OCI-LY7 (cell line): ENCODE results near the gene DNAH14. TPM values are rescaled to one million over a fixed set of nuclear protein-coding genes. Genes with fewer than 3 reads are reported as not detected.
A peak's percentile ranks its signal among the peaks of the same experiment; 100 is the strongest.
"Not testable (repeated sequence)": the region's sequence is repeated elsewhere in the genome, so short reads cannot be mapped to it uniquely, and the experiment has no call there.

ENCODE experiments used
- Bru-seq: library from RNA; stranded (reverse); fragments of 400-500 nt; gene quantifications from one replicate; lab custom pipeline; 2021; lab: Mats Ljungman, UMichigan
- BruChase-seq, 2 experiments: library from RNA; stranded (reverse); fragments of 400-500 nt; gene quantifications; one replicate each; lab custom pipeline; 2021; lab: Mats Ljungman, UMichigan
- BruUV-seq: library from RNA; stranded (reverse); fragments of 400-500 nt; replicated peaks from 2 replicates; lab custom pipeline; 2021; lab: Mats Ljungman, UMichigan
- CTCF ChIA-PET: fragments of 300-600 bp; sonication (Branson Sonifier 250); formaldehyde crosslinking; loops from one replicate; lab custom pipeline; 2022; ENCODE audit warnings: antibody characterized with exemption; ENCODE audit not compliant: unreplicated experiment; lab: Charles Lee
- POLR2A ChIA-PET: fragments of 300-600 bp; sonication (Branson Sonifier 250); formaldehyde crosslinking; loops from one replicate; lab custom pipeline; 2022; ENCODE audit warnings: antibody characterized with exemption; lab: Charles Lee
- DNase-seq: peaks from one replicate; pipeline ENCODE4 v3.0.0-alpha.2; 2015; ENCODE audit warnings: low spot score
- H2AFZ ChIP-seq: fragments of 200-600 bp; sonication (generic), shearing (Covaris generic); 2 replicates; pipeline ENCODE4 v1.6.1; 2014; ENCODE audit warnings: mild to moderate bottlenecking, antibody characterized with exemption, low read length, moderate library complexity
- H3K27ac ChIP-seq: fragments of 200-600 bp; sonication (generic); 2 replicates; pipeline ENCODE4 v1.5.1; 2014; ENCODE audit warnings: mixed run types, low read depth, mild to moderate bottlenecking, moderate library complexity, low read length, inconsistent platforms; ENCODE audit not compliant: poor library complexity, severe bottlenecking
- H3K36me3 ChIP-seq: fragments of 200-600 bp; sonication (generic); 2 replicates; pipeline ENCODE4 v1.6.1; 2014; ENCODE audit warnings: mild to moderate bottlenecking, antibody characterized with exemption, low read length, moderate library complexity, mixed read lengths; ENCODE audit not compliant: insufficient read depth
- H3K4me1 ChIP-seq: fragments of 200-600 bp; sonication (generic); 2 replicates; pipeline ENCODE4 v1.5.1; 2014; ENCODE audit warnings: mild to moderate bottlenecking, low read length; ENCODE audit not compliant: insufficient read depth, poor library complexity, severe bottlenecking
- H3K4me2 ChIP-seq: fragments of 200-600 bp; sonication (generic); 2 replicates; pipeline ENCODE4 v1.6.1; 2014; ENCODE audit warnings: mild to moderate bottlenecking, low read length
- H3K4me3 ChIP-seq: fragments of 200-600 bp; sonication (generic); 2 replicates; pipeline ENCODE4 v1.5.1; 2014; ENCODE audit warnings: mild to moderate bottlenecking, low read depth, low read length; ENCODE audit not compliant: poor library complexity, severe bottlenecking
- H3K79me2 ChIP-seq: fragments of 200-600 bp; sonication (generic); 2 replicates; pipeline ENCODE4 v1.6.1; 2016; ENCODE audit warnings: low read depth, mild to moderate bottlenecking, low read length, moderate library complexity, mixed read lengths; ENCODE audit not compliant: insufficient read depth
- H3K9me2 ChIP-seq: fragments of 200-600 bp; sonication (generic); 2 replicates; pipeline ENCODE4 v1.6.1; 2016; ENCODE audit warnings: mild to moderate bottlenecking, low read length, mixed read lengths; ENCODE audit not compliant: insufficient read depth
- H3K9me3 ChIP-seq: fragments of 200-600 bp; sonication (generic); 2 replicates; pipeline ENCODE4 v1.6.1; 2014; ENCODE audit warnings: mild to moderate bottlenecking, mixed run types, low read length, mixed read lengths
- H4K20me1 ChIP-seq: fragments of 200-600 bp; sonication (generic); 2 replicates; pipeline ENCODE4 v1.6.1; 2014; ENCODE audit warnings: mild to moderate bottlenecking, antibody characterized with exemption, low read length, moderate library complexity, mixed read lengths; ENCODE audit not compliant: insufficient read depth
- CTCF ChIP-seq: fragments of 200-600 bp; sonication (generic); conservative IDR thresholded peaks from 2 replicates; pipeline ENCODE4 v1.5.1; 2014; ENCODE audit warnings: mild to moderate bottlenecking, antibody characterized with exemption, low read length, moderate library complexity, mixed read lengths
- EZH2phosphoT487 ChIP-seq: fragments of 200-600 bp; sonication (generic); IDR thresholded peaks from 2 replicates; pipeline ENCODE4 v1.6.1; 2018; ENCODE audit warnings: low read depth, borderline replicate concordance, mild to moderate bottlenecking, mixed run types, antibody characterized with exemption, low read length, moderate library complexity, mixed read lengths
- intact Hi-C: fragments of 100-400 bp; cut with micrococcal nuclease; formaldehyde crosslinking; loops from one replicate; pipeline ENCODE4 v1.10.0; 2022; ENCODE audit not compliant: unreplicated experiment
- long read RNA-seq: library from polyadenylated mRNA; stranded (forward); transcript quantifications from one replicate; pipeline ENCODE4 v2.0.0, GENCODE V29; 2022
- total RNA-seq, 2 experiments: library from RNA; depleted of rRNA in 1 of 2; stranded (reverse); fragments of >200 nt in 1 of 2; shearing (Covaris generic) in 1 of 2; gene quantifications; 2 replicates each; pipeline ENCODE4 v1.2.3, GENCODE V29; 2014 to 2022

The DNAH14 gene
- total RNA-seq (2014; rRNA removed; shearing (Covaris generic)) (not detected in 2 replicates), total RNA-seq (2022) (not detected in 2 replicates), Bru-seq, nascent RNA (percentile 5 among the genes with signal in this experiment), BruChase-seq, experiment 1, labeled RNA remaining after a 6-hour chase (percentile 5 among the genes with signal in this experiment), BruChase-seq, experiment 2, labeled RNA remaining after a 2-hour chase (percentile 9 among the genes with signal in this experiment)
- long read RNA-seq, partial matches to known transcripts, result 0 of 4 reads
- long read RNA-seq, other reads (novel, unspliced or antisense), result 4 of 4 reads

DNA sequence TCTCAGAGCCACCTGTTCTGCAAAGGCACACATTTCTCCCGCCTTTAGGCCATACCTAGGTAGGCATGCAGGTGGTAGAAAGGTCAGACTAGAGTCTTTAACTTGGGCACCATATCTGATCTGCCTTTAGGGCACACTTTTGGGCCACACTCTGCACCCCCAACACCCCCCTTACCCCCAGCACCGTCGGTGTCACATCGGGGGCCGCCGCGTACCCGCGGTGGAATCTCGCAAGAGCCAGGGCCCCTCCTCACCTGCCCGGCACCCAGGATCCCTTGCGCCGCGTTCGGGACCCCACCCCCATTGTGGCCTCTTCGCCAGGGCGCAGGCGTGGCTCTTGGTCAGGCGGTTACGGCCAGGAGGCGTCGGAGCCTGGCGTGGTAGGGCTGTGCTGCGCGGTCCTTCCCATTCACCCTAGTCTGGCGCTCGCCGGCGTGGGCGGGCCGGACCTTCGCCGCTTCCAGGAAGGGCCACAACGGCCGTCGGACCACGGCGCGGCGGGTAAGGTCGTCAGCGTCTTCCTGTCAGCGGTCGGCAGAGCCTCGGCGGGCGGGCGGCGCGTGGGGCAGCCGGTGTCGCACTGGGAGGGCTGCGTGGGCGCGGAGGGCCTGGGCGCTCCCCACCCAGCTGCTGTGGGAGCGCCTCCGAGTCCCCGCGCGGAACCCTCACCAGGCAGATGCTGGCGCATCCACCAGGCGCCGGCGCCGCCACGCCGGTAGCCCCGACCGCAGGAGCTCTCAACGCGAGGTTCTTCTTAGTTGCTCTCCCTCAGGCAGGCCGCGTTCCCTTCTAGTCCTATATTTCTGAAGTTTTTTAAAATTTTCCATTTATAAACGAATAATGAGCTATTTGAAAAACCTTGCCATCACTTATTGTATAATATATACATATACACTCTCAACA lies at the start of gene DNAH14:
TSS of gene DNAH14 (plus strand) at position 341 of the 903 bp plus-strand sequence. CDS start 23,028 bp downstream, outside the sequence.
- H3K36me3 ChIP-seq, result no peaks in the 10 kb centered on the region
- no peaks in the 10 kb centered on the region for H3K79me2 ChIP-seq
- no peak within 1 kb of the TSS for H3K4me2 ChIP-seq
- intact Hi-C loops, result no loop called here
- no peak within 1 kb of the TSS for H2AFZ ChIP-seq
- no peak within 1 kb of the TSS for H3K4me3 ChIP-seq
- DNase-seq, result no peak
- peaks cover 26% of the 10 kb centered on the region; the same call in 1 of the 2 replicates for H3K9me3 ChIP-seq
- POLR2A ChIA-PET, result interaction anchor here (0.5 to 0.6 kb wide), 3 partner anchors 37 to 619 kb away, joined by 3 to 4 read pairs (median 3); no protein-coding TSS in a partner anchor
- no peaks in the 10 kb centered on the region for H4K20me1 ChIP-seq
- no peaks in the 10 kb centered on the region for H3K4me1 ChIP-seq
- no peak within 1 kb of the TSS for H3K27ac ChIP-seq
- no TSS peak for BruUV-seq
- no peak for TF ChIP-seq EZH2phosphoT487
- TF ChIP-seq CTCF, result no peak
- CTCF ChIA-PET, result no interaction called here
- no peaks in the 10 kb centered on the region for H3K9me2 ChIP-seq

DNA sequence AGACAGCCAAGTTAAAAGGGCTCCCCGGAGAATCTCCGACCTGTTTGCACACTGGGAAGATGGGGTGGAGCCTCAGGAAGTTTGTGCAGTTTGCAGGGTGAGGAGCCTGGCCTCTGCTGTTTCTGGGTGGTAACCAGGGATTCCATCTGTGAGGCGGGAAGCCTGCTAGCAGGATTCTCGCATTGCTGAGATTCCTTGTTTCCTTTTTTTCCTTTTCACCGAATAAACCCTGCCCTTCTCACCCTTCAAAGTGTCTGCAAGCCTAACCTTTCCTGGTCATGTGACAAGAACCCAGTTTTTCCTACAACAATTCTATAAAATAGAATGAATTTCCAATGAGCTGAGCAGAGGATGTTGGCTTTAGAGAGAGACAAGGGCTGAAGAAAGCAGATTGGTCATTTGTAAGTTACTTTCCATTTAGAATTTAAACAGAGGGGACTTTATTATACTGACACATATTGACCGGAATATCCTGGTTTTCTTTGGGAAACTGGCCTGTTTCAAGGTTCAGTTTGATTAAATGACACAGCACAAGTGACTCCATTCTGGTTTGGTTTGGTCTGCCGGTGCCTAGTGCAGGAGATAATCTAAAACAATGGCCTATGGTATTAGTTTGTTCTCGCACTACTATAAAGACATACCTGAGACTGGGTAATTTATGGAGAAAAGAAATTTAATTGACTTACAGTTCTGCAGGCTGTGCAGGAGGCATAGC lies 48.7 kb upstream of the DNAH14 start:
- Histone ChIP-seq H3K4me3 (no peak overlapping the region), H3K27ac (no peak overlapping the region), H3K4me2 (no peak overlapping the region), H3K9me3 (no peaks in the 10 kb centered on the region), H3K79me2 (no peaks in the 10 kb centered on the region), H3K9me2 (no peaks in the 10 kb centered on the region), H3K4me1 (no peaks in the 10 kb centered on the region), H3K36me3 (no peaks in the 10 kb centered on the region), H2AFZ (no peak overlapping the region), H4K20me1 (no peaks in the 10 kb centered on the region)
- intact Hi-C loops, result no loop called here
- no peak for DNase-seq
- ChIA-PET POLR2A (no interaction called here), CTCF (no interaction called here)
- BruUV-seq, result no TSS peak
- TF ChIP-seq CTCF, result no peak
- no peak for TF ChIP-seq EZH2phosphoT487

DNA sequence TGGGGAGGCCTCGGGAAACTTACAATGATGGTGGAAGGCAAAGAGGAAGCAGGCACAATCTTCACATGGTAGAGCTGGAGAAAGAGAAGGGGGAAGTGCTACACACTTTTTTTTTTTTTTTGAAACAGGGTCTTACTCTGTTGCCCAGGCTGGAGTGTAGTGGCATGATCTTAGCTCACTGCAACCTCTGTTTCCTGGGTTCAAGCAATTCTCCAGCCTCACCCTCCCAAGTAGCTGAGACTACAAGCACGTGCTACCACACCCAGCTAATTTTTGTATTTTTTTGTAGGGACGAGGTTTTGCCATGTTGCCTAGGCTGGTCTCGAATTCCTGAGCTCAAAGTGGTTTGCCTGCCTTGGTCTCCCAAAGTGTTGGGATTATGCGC lies 48.2 kb upstream of the DNAH14 start:
- intact Hi-C loops, H3K36me3 ChIP-seq, H3K4me3 ChIP-seq, BruUV-seq, H3K27ac ChIP-seq, H3K79me2 ChIP-seq, H2AFZ ChIP-seq, H3K4me2 ChIP-seq, H3K4me1 ChIP-seq, DNase-seq, H4K20me1 ChIP-seq, H3K9me3 ChIP-seq, H3K9me2 ChIP-seq, CTCF ChIA-PET: not testable (repeated sequence)
- POLR2A ChIA-PET, result interaction anchor here (0.7 kb wide), 1 partner anchor 448 kb away, joined by 5 read pairs; no protein-coding TSS in a partner anchor
